Fibroblast of skin of back (primary cell): Measurements from ENCODE around the gene CHID1.

Experiments
- DNase-seq: peaks from one replicate; pipeline ENCODE4 v3.0.0-alpha.2; 2013

CHID1 gene

GRCh38 chr11:848380-848931, 62.2 kb downstream of the CHID1 start:
- peak; percentile 38 for DNase-seq

DNA sequence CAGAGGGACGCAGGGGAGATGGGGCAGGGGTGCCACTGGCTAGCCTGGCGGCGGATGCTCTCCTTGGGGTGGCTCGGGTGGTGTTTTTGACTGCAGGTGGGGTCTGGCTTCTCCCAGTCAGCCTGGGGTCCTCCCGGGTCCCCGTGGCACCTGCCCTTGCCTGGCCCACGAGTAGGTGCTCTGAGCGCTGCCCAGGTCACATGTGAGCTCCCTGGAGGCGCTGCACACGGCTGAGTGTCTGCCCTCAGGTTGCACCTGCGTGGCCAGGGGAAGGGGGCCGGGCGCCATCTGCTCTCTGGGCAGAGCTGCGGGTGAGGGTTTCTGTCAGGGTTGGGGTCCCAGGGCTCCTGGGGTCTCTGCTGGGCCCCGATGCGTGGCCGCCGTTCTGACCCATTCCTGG, 62.7 kb downstream of the CHID1 start:
- no peak for DNase-seq

DNA sequence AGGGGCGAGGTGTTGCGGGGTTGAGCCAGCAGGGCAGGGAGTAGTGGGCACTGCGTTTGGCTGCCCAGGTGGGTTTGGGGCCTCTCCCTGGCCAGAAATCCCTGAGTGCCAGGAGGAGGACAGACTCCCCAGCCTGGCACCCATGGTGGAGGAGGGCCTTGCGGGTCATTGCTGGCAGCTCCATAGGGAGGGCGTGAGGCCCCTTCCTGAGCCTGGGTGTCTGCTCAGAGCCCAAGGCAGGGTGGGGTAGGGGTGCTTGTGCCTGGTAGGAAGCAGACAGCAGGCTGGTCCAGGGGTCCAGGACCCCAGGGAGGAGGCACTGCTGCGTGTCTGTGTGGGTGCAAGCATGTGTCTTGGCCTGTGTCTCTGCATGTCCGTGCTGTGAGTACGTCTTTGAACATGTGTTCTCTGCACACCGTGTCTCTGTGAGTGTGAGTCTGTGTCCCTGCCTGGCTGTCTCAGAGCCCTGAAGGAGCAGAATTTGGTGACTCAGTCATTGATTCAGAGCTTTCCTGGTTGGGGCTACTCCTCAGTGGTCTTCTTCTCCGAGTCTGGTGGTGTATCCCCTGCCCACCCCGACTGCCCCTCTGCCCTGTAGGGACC, 64.0 kb downstream of the CHID1 start:
- peak; percentile 51 for DNase-seq

DNA sequence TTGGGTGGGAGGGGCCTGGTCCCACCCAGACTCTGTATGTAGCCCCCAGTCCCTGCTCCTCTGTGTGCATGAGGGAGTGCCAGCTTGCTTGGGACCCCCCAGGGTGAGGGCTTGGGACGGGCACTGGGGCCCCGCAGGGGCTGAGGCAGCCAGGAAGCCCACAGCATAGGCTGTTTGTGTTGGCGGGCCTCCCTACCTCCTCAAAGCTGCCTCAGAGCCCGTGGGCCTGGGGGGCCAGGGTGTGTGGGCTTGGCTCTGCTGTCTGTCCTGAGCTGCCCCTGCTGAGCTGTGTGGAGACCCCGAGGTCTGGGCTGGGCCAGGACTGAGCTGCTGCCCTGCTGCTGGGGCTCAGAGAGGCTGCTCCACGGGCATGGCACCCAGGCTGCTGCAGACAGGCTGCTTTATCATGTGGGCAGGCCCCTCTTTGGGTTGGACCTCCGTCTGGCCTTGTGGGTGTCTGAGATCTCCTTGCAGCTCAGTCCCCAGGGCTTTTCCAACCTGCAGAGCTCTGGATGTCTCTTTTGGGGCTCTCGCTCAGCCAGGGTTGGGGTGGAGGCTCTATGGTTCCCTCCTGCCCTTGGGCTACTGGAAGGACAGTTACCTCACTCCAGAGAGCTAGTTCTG, 64.6 kb downstream of the CHID1 start:
- DNase-seq = peak; percentile 77

- peak; percentile 90 for DNase-seq
Observed at GRCh38 chr11:844693-845644, 65.6 kb downstream of the CHID1 start.

- DNase-seq = peak; percentile 97
Observed at GRCh38 chr11:843818-844692, 66.6 kb downstream of the CHID1 start.

DNA sequence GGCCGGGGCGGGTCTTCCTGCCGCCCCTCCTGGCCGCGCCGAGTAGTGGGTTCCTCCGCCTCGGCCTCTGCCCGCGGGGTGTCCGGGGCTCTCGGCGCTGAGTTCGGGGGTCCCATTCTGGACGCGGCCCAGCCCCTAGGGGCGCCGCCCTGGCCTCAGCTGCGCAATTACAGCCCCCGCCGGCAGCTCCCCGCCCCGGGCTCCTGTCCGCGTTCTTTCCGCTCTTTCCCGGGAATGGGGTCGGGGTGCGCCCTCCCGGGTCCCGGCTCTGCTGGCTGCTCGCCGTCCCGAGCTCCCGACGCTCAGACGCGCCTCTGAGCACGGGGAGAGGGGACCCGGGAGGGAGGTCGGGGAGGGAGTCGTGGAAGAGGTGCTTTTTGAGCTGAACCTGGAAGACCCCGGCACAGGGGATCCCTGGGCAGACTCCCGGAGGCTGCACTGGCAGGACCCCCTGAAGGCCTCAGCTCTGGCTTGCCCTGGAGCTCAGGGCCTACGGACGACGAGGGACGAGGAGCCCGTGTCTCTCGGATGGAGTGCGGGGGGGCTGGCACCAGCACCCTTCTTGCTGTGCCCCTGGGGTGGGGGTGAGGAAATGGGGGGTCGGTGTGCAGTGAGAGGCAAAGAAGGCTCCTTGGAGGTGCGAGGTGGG, 67.4 kb downstream of the CHID1 start:
- no peak for DNase-seq

GRCh38 chr11:842370-843002, 68.1 kb downstream of the CHID1 start, which contains the start of the genes POLR2L and TSPAN4:
TSS of gene POLR2L (minus strand) at chr11:842529. CDS start at chr11:842508, 21 bp downstream.
TSS of gene TSPAN4 (plus strand) at chr11:842852. CDS start at chr11:850305, 7,453 bp downstream.
- DNase-seq = peak; percentile 88

DNA sequence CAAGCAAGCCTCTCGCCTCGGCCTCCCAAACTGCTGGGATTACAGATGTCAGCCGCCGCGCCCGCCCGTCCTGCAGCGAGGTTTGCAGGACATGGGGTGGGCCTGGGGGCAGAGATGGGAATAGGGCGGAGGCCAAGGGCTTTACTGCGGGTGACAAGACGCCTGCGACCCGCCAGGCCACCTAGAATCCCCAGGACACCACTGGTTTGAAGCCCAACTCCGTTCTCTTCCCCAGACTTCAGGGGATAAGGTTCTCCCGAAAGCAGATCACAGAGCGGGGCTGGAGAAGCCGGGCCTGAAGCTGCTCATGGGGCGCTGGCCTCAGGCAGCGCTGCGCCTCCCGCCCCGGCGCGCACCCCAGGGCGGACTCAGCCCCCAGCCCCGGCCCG, 68.6 kb downstream of the CHID1 start:
- no peak for DNase-seq

- no peak for DNase-seq
Observed at GRCh38 chr11:839875-840617, 70.6 kb downstream of the CHID1 start.

GRCh38 chr11:839280-839623, 71.4 kb downstream of the CHID1 start:
- no peak for DNase-seq

- no peak for DNase-seq
Observed at GRCh38 chr11:838441-839279, 72.0 kb downstream of the CHID1 start.

DNA sequence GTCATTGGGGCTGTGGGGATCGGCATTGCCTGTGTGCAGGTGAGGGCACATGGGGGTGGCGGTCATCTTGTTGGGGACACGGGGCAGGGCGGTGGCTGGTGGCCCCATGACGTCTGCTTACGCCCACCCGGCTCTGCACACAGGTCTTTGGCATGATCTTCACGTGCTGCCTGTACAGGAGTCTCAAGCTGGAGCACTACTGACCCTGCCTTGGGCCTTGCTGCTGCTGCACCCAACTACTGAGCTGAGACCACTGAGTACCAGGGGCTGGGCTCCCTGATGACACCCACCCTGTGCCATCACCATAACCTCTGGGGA, 72.7 kb downstream of the CHID1 start:
- no peak for DNase-seq

- no peak for DNase-seq
Observed at GRCh38 chr11:837189-837989, 73.2 kb downstream of the CHID1 start.

DNA sequence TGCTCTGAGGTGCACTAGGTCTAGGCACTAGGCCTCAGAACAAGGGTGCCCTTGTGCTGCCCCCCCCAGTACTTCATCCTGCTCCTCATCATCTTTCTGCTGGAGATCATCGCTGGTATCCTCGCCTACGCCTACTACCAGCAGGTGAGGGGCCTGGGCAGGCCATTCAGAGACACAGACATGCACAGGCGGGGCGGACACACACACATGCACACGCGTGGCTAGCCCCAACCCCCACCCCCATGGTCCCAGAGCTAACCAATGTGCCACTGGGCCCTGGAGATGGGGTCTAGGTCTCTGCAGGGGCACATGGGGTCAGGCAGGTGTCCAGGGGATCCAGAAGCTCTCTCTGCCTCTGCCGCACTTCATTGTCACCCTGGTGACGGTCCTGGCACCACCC, 73.9 kb downstream of the CHID1 start:
- DNase-seq = no peak

GRCh38 chr11:836274-836673, 74.3 kb downstream of the CHID1 start:
- DNase-seq = no peak

DNA sequence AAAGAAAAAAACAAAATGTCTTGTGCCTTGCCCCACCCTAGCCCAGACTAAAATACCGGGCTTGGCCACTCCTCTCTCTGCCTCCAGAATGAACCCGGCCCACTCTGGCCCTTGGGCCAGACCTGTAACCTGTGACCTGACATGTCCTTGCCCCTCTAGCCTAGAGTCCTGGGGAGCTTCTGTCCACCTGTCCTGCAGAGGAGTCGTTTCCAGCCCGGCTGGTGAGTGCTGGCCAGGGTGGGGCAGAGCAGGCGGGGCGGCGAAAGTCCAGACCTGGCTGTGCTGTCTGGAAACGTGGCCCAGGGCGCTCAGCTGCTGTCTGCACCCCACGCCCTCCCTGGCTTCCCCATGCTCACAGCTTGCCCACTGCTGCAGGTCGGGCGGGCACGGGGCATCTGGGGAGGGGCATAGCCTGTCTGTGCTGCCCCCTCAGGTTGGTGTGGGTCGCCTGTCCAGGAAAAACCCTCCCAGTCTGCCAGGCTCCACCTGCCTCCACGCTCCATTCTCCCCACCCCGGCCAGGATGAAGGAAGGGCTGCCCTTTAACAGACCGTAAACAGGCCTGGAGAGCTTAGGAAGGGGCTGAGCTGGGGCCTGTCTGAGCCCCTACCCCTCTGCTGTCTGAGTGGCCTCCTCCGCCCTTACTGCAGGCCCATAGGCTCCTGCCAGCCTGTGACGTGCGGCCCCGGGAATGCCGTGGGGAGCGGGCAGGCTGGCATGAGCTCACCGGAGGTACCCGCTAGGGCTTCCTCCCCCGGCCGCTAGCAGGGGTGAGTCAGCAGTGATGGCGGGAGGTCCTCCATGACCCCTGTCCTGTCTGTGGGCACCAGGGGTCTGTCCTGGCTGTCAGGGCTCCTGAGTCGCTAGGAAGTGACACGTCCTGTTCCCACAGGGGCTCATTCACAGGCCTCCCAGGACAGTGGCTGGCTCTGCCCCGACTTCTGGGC, 76.0 kb downstream of the CHID1 start:
- peak; percentile 84 for DNase-seq
